GM19025 (cell line): ENCODE results near the gene PRKCH.

Source experiments
- ATAC-seq: cut with Tn5 transposase; IDR thresholded peaks from one replicate; pipeline ENCODE4 v1.9.1; 2021; ENCODE audit warnings: mild to moderate bottlenecking, low read depth, moderate library complexity; ENCODE audit not compliant: unreplicated experiment

The PRKCH gene

DNA sequence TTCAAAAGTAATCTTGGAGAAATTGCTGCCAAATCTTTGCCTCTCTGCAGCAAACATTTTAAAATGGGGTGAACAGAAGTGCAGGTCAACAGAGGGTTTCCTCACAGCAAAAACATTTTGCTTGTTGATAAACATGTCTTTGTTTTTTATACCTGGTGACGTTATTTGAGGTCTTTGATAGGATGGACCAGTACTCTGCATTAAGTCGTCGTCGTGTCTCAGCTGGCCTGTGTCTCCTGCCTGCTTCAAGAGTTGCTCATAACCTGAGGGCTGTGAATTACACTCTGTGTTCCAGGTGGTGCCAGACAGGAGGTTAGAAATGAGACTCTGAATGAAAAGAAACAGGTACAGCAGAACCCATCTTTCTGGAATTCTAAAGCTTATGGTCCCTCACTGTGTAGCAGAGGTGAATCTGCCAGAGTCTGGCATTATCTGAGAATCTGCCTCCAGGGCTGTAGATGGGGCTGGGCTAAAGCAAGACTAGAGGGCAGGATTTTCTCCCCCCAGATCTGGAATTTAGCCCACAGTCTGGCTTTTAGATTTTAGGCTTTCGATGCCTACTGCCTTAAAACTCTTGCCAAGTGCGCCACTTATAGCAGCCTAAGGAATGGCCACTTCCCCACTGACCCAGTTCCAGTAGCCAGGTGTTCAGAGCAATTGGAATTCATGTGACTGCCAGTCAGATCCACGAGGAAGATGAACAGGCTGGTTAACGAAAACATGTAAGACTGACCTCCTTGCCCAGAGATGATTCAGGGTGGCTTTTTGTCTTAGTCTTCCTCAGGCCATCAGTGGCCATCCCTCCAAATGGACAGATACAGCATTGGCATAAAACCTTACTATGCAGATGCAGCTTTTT, 161.2 kb downstream of the PRKCH start:
- ATAC-seq: no peak

DNA sequence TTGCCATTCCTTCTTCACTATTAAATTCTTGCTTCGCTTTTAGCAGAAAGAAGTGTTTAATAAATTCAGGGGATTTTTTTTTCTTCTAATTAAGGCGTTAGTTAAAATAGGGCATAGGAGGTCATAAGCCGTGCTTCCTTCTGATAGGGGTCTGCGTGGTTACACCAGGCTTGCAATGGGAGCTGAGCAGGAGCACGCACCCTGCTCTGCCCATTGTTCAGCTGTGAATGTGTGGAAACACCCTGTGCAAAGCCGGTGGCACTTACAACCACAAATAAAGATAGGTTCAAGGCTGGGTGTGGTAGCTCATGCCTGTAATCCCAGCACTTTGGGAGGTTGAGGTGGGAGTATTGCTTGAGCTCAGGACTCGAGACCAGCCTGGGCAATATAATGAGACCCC, 162.1 kb downstream of the PRKCH start:
- no peak for ATAC-seq

DNA sequence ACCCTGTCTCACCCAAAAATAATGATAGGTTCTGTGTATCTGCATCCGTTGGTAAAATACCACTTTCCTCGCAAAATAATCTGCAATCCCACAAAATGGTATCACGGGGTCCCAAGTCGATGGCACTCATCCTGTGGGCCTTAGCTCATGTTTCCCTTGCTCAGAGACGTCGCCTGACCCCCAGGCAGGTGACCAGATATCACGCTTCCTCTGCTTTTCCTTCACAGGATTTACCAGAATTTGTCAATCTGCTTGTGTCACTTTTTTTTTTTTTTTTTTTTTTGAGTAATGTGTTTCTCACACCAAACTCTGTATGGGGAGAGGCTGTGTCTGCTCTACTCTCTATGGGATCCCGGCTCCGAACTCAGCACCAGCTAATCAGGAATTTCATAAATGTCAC, 162.7 kb downstream of the PRKCH start:
- no peak for ATAC-seq

DNA sequence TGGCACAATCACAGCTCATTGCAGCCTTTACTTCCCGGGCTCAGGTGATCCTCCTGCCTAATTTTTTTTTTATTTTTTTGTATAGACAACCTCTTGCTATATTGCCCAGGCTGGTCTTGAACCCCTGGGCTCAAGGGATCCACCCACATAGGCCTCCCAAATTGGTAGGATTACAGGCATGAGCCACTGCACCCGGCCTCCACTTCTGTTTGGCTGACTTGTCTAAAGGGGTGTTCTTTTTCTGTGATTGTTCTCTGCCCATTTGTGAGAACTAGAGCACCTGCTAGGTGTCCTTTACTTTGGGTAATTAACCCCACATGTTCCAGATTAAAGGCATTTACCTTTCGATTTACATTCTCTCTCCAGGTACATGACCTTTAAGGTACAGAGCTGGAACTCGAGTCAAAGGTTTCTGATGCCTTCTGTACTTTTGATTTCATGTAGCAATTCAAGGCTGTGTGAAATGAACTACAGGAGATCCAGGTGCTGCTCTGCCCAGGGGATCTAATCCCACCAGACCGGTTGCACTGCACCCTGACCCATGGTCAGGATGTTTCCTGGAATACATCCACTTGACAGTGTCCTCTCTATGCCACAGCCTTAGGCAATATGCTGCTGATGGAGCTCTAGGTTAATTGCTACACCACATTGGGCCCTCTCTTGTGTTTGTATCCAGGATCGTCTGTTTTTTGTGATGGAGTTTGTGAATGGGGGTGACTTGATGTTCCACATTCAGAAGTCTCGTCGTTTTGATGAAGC, 163.6 kb downstream of the PRKCH start:
- no peak for ATAC-seq

DNA sequence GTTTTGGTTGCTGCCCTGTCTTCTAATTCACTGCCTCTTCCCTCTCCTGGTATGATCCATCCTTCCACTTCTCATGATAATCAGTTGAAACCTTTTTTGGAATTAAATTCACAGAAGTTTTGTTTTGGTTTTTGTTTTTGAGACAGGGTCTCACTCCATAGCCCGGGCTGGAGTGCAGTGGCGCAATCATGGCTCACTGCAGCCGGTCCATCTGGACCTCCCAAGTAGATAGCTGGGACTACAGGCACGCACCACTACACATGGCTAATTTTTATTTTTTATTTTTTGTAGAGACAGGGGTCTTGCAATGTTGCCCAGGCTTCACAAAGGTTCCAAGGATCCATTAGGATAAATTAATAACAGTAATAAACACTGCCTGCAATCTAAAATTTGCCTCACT, 164.3 kb downstream of the PRKCH start:
- ATAC-seq: no peak

DNA sequence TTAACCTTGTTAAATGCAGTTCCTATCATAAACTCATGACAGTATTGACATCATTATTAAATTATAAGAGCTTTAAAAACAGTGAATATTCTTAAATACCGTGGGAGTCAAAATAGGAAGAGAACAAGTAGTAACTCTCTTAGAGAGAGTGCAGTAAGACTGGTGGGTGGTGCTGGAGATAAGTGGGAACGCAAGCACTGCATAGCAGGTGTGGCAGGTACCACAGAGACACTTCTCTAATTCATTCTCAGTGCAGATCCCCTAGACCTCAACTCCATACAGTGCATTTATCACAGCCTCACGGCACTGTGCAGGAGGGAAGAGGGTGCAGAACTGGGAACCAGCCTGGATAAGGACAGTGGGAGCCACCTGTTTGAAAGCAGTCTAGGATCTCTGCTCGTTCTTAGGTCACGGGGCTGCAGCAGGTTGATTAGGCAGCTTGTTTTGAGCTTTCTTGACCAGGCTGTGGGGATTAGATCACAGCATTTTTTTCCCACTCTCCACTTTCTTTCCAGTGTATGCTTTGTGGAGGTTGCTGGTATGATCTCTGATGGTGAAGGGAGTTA, 165.6 kb downstream of the PRKCH start:
- no peak for ATAC-seq

DNA sequence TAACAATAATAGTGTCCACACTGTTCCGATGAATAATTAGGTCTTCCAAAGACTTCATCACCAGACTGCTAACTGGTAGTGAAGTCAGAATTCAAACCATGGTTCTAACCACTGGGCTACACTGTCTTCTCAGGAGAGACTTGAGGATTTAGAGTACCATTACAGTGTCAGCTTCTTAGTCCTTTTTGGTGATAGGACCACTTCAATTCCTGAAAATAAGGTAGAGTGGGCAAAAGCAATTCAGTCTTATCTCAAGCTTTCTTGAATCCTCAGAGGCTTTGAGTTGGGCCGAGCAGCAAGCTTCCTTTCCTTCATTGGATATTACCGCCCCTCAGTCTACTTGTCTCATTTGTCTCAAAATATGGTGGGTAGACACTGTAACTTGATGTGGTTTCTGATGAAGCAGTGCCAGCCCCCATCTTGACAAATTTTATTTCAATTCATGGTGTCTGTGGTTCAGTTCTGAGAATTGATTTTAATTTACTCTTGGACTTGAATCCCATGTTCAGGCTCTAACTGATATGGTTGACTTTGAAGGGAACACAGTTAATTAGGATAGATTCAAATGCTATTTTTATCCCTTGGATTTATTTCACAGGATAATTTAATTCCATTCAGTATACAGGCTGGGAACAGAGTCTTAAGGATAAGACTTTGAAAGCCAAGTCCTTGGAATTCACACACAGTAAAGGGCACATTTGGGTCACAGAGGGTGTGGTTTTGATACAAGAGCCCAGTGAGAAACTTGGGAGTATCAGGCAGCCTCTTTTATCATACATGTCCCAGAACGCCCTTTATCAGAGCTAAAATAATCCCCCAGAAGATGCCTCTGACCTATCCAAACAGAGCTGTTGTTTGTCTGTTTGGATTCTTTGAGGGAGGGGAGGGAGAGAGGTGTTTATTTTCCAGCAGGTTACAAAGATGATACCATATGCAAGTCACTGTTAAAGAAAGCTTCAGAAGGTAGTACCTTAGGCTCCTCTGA, 167.3 kb downstream of the PRKCH start:
- ATAC-seq: no peak

DNA sequence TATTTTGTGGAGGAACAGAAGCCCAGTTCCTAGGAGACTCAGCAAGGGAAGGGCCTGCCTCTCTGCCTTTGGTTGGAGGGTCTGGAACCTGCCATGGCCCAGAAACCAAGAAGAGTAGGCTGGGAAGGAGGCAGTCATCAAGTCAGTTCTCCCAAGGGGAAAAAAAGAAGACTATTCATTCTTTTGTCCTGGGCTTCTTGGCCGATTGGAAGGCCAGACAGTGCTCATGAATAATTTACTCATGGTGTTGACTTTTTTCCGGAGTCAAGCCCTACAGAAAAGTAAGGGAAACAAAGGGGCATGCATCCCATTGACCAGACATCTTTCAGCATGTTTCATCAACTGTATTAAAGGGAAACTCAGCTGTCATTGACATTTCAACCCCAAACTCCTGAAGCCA, 168.1 kb downstream of the PRKCH start:
- ATAC-seq: no peak

DNA sequence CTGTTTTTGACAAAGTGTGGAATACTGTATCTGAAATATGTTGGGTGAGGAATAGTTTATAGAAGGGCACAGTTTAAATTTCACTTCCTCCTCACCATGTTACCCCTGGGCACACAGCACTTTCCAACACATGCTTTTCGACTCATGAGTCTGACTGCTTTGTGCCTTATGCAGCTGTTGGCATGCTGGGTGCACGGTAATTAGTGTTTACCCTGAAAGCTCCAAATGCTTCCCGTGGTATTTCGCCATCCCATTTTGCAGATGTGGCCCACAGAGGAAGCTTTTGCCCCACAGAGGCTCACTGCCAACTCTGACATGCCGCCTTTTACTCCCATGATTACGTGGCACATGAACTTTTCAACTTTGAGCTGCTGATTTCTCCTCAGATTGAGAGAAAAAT, 168.6 kb downstream of the PRKCH start:
- ATAC-seq: no peak

DNA sequence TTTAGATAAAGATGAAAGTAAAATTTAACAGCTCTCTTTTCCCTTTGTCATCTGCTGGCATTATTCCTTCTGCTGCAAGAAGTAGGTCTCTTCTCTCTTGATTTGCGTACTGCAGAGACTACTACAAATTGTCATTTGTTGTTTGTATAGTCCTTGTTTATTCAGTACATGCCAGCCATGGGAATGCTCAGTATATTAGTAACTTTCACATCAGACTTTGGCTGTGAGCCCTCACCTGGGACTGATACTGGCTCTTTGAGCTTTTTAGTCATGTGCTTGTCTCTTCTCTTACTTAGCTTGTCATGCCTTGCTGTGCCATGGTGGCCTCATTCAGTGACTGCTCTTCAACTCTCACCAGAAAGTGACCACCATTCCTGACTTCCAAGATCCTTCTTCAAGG, 169.8 kb downstream of the PRKCH start:
- ATAC-seq: no peak

DNA sequence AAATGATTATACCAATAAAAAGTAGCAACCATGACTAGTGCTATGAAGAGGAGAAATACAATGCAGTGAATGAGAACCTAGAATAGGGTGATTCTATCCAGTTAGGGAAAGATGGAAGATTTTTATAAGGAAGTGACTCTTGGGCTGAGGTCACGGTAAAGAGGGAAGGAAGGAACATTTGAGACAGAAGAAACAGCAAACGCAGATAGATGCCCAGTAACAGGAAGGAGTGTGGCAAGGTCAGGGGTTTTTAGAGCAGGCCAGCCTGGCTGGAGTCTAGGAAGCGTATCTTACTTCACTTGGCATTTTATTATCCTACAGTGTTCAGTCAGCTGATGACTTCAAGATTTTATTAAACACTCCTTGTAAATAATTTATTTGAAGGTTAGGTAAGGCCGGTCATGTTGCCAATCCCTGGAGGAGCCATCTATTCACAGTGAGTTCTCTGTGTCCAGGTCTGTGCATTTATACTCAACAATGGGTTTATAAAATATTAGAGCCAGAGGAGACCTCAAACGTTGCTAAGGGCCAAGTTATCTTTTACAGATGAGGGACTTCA, 170.6 kb downstream of the PRKCH start:
- no peak for ATAC-seq

DNA sequence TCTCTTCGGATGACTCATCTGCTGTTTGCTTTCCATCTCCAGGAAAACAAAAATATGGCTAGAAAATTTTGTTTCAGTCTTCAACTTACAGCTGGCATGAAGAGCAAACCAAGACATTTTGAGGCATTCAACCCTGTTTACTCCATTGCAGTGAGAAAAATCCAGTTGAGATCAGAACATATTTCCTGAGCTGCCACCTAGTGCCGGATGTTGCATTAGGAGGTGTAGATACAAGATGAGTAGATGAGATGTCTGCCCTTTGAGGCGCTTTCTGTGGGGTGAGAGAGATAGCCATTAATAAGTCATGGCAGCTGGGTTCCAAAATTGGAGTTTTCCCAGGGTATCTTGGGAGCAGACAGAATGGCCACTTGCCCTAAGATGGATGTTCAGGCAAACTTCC, 171.1 kb downstream of the PRKCH start:
- no peak for ATAC-seq

DNA sequence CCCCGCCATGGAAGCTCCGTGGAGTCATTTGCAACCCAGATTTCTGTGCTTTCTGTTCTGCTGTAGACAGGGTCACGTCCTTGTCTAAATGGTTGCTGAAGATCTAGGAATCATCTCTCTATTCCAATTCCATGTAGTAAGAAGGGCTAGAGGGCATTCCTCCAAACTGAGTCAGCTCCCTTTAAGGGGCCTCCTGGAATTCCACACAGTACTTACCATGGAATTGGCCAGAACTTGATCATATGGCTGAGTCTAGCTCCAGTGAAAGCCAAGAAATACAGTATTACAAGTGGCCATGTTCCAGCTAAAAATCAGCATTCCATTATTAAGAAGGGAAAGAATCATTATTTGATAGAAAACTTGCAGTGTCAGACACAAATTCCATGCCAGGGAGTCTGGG, 171.9 kb downstream of the PRKCH start:
- ATAC-seq: no peak

DNA sequence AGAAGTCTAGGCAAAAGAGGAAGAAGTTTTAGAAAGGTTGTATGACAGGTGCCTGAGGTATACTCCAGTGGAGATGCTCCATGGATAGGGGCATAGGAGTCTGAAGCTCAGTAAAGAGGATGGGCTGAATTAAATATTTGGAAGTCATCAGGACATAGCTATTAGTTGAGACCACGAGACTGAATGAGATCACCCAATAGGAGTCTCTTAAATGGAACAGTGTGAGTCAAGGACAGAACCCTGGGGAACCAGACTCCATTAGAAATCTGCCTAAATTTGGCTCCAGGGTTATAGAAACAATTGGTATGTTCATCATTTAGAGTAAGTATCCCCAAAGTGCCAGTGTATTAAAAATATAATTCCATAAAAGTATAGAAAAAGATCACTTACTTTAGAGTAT, 172.6 kb downstream of the PRKCH start:
- ATAC-seq: no peak

DNA sequence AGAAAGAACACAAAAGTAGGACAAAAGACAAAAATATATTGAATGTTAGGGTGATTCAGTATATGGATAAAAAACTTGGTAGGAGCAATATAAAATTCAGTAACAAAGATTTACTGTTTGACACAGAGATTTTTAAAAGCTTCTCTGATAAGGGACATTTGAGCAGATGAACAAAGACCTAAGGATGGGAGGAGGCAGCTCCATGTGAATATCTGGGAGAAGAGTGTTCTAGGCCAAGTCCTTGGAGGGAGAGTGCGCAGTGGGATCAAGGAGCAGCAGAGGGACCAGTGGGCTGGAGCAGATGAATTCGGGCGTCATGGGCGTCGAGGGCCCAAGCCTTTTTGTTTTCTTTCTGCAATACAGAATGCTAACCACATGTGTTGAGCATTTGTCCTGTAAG, 174.4 kb downstream of the PRKCH start:
- no peak for ATAC-seq

DNA sequence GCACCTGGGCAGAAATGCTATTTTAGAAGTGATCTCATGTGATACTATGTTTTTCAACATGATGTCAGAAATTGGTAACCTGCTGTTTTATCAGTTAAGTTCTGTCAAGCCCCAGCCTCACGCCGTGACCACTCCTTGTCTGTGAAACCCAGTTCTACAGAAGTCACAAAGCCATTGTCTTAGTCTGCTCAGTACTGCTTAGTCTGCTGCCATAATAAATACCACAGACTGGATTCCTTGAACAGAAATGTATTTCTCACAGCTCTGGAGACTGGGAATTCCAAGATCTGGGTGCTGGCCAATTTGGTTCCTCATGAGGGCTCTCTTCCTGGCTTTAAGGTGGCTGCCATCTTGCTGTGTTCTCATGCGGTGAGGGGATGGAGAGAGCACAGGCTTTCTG, 176.9 kb downstream of the PRKCH start:
- ATAC-seq: no peak

DNA sequence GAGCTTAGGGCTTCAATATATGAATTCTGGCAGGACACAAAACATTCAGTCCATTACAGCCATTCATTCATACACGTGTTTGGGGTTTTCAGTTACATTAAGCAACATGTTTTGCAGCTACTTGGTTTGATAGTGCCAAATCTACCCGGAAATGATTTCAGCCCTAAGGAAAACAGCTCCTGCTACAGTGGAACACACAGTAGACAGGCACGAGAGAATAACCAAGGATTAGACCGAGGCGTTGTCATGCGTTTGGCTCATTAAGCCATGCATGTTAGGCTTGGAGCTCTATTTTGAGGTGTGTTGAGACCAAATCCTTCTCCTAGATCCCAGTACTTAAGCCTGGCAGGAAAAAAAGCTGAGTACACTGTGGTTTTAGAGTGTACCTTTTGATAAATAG, 177.4 kb downstream of the PRKCH start:
- no peak for ATAC-seq

DNA sequence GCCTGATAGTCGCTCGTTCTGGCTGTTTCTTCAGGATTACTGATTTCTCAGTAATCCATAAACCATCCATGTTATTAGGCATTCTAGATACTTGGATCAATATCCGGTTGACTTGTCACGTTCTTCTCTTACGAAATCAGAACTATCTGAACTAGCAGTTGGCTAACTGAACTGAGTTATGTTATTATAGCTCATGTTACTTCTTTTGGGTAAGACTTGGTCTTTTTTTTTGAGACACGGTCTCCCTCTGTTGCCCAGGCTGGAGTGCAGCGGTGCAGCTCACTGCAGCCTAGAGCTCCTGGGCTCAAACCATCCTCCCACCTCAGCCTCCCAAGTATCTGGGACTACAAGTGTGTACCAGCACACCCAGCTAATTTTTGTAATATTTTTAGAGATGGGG, 178.6 kb downstream of the PRKCH start:
- ATAC-seq: no peak

DNA sequence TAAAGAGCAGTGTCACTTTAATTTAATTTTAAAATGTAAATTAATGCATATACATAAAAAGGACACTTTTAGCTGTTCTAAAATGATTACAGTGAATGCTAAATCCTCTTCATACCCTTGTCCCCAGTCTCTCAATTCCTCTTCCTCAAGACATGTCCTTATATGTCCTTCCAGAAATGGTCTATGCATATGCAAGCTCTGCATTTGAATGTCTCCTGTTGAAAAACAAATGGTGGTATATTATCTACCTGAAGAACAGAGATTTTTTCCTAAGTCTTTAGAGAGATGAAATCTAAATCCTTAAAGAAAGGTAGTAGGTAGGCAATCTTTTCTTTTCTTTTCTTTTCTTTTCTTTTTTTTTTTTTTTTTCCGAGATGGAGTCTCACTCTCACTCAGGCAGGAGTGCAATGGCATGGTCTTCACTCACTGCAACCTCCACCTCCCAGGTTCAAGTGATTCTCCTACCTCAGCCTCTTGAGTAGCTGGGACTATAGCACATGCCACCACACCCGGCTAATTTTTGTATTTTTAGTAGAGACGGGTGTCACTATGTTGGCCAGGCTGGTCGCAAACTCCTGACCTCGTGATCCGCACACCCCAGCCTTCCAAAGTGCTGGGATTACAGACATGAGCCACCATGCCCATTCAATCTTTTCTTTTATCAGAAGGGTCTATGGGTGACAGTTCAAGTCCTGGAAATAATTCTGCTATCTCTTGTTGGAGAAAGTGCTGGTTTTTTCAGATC, 180.5 kb downstream of the PRKCH start:
- no peak for ATAC-seq
